HCT116 (cell line): ENCODE data around the gene STAP2. TPM values are rescaled to one million over a fixed set of nuclear protein-coding genes. Genes with fewer than 3 reads are reported as not detected.
A peak's percentile ranks its signal among the peaks of the same experiment; 100 is the strongest.

Experiments used
- ATAC-seq: fragments of 200-7000 bp; cut with Tn5 transposase; 2 replicates; pipeline ENCODE4 v1.9.1; 2020; ENCODE audit warnings: mild to moderate bottlenecking, moderate library complexity
- BruUV-seq: library from RNA; stranded (reverse); fragments of 400-500 nt; replicated peaks from 2 replicates; lab custom pipeline; 2021; lab: Mats Ljungman, UMichigan
- CTCF ChIA-PET: fragments of 300-600 bp; sonication (Branson Sonifier 250); formaldehyde crosslinking; loops from one replicate; lab custom pipeline; 2021; ENCODE audit warnings: antibody characterized with exemption; lab: Charles Lee
- POLR2A ChIA-PET: fragments of 300-600, 350-600 bp; sonication (Branson Sonifier 250); formaldehyde crosslinking; loops from one replicate; lab custom pipeline; 2021; ENCODE audit warnings: antibody characterized with exemption; lab: Charles Lee
- RAD21 ChIA-PET, 2 experiments: fragments of 300-600 bp; sonication (Branson Sonifier 250); formaldehyde crosslinking; loops; one replicate each; lab custom pipeline; 2023; ENCODE audit warnings: low total read pairs in 2 of 2; ENCODE audit not compliant: uncharacterized antibody in 2 of 2, unreplicated experiment in 2 of 2, low non-redundant PET in 1 of 2; lab: Charles Lee
- DNase-seq: peaks from one replicate; pipeline ENCODE4 v3.0.0-alpha.2; 2010; ENCODE audit warnings: low read depth, low spot score
- H2AFZ ChIP-seq: fragments of 200-600 bp; shearing (Covaris generic), sonication (generic); 2 replicates; pipeline ENCODE4 v1.6.1; 2017; ENCODE audit warnings: low read depth, mixed run types, mixed read lengths, antibody characterized with exemption, low read length; ENCODE audit not compliant: poor library complexity, severe bottlenecking
- H3K27ac ChIP-seq: 2 replicates; pipeline ENCODE4 v1.5.1; 2012; ENCODE audit warnings: low read depth, low read length
- H3K27me3 ChIP-seq: fragments of 200-600 bp; sonication (generic); 2 replicates; pipeline ENCODE4 v1.6.1; 2016; ENCODE audit warnings: mixed run types, low read length, mixed read lengths; ENCODE audit not compliant: insufficient read depth
- H3K36me3 ChIP-seq, 2 experiments: fragments of 200-500 bp in 1 of 2; fragments of 200-600 bp in 1 of 2; sonication (Bioruptor generic) in 1 of 2; sonication (generic) in 1 of 2; 2 replicates each; pipeline versions ENCODE4 v1.5.1 to v1.6.1; 2014 to 2016; ENCODE audit warnings: low read length in 2 of 2, inconsistent platforms in 1 of 2, mixed read lengths in 1 of 2, mixed run types in 1 of 2; ENCODE audit not compliant: insufficient read depth in 2 of 2, control insufficient read depth in 1 of 2
- H3K4me1 ChIP-seq, 2 experiments: fragments of 200-600 bp in 1 of 2; sonication (generic) in 1 of 2; 2 replicates each; pipeline versions ENCODE4 v1.5.1 to v1.6.1; 2012 to 2017; ENCODE audit warnings: low read length in 2 of 2, inconsistent platforms in 1 of 2, mild to moderate bottlenecking in 1 of 2, mixed read lengths in 1 of 2, mixed run types in 1 of 2, moderate library complexity in 1 of 2; ENCODE audit not compliant: insufficient read depth in 2 of 2, control insufficient read depth in 1 of 2
- H3K4me2 ChIP-seq: fragments of 200-600 bp; sonication (generic); 2 replicates; pipeline ENCODE4 v1.6.1; 2017; ENCODE audit warnings: mixed run types, low read length, mixed read lengths
- H3K4me3 ChIP-seq, 2 experiments: fragments of 200-600 bp in 1 of 2; sonication (generic) in 1 of 2; replicated peaks in 1 of 2; 2 replicates each; pipeline ENCODE4 v1.5.1; 2011 to 2016; ENCODE audit warnings: low read length in 2 of 2, control low read depth in 1 of 2, low read depth in 1 of 2, mild to moderate bottlenecking in 1 of 2, mixed read lengths in 1 of 2, mixed run types in 1 of 2
- H3K79me2 ChIP-seq: fragments of 200-600 bp; sonication (generic); 2 replicates; pipeline ENCODE4 v1.6.1; 2017; ENCODE audit warnings: mild to moderate bottlenecking, mixed run types, low read length, moderate library complexity, mixed read lengths; ENCODE audit not compliant: insufficient read depth
- H3K9ac ChIP-seq: fragments of 200-600 bp; sonication (generic); 2 replicates; pipeline ENCODE4 v1.6.1; 2016; ENCODE audit warnings: low read length, mixed read lengths
- H3K9me2 ChIP-seq: fragments of 200-600 bp; sonication (generic), shearing (Covaris generic); 2 replicates; pipeline ENCODE4 v1.6.1; 2017; ENCODE audit warnings: mixed run types, mild to moderate bottlenecking, moderate library complexity; ENCODE audit not compliant: insufficient read depth
- H3K9me3 ChIP-seq, 2 experiments: fragments of 200-500 bp in 1 of 2; fragments of 200-600 bp in 1 of 2; sonication (Bioruptor generic) in 1 of 2; sonication (generic) in 1 of 2; 2 replicates each; pipeline ENCODE4 v1.6.1; 2014 to 2017; ENCODE audit warnings: low read length in 2 of 2, mixed read lengths in 2 of 2, inconsistent platforms in 1 of 2, low read depth in 1 of 2, mild to moderate bottlenecking in 1 of 2, mixed run types in 1 of 2, moderate library complexity in 1 of 2; ENCODE audit not compliant: control insufficient read depth in 1 of 2, insufficient read depth in 1 of 2
- H4K20me1 ChIP-seq: fragments of 200-600 bp; sonication (generic), shearing (Covaris generic); 2 replicates; pipeline ENCODE4 v1.6.1; 2017; ENCODE audit warnings: mixed run types, mild to moderate bottlenecking, moderate library complexity; ENCODE audit not compliant: insufficient read depth
- ATF3 ChIP-seq: IDR thresholded peaks from 2 replicates; pipeline ENCODE4 v1.6.1; 2012
- CBX3 ChIP-seq: IDR thresholded peaks from 2 replicates; pipeline ENCODE4 v1.6.1; 2012; ENCODE audit warnings: low read depth
- CEBPB ChIP-seq: IDR thresholded peaks from 2 replicates; pipeline ENCODE4 v1.6.1; 2012; ENCODE audit warnings: low read depth
- CTCF ChIP-seq, 3 experiments: fragments of 200-600 bp in 1 of 3; sonication (generic) in 1 of 3; IDR thresholded peaks in 2 of 3; conservative IDR thresholded peaks in 1 of 3; 2 replicates each; pipeline ENCODE4 v1.5.1; 2012 to 2017; ENCODE audit warnings: low read depth in 2 of 3, low read length in 2 of 3, antibody characterized with exemption in 1 of 3, borderline replicate concordance in 1 of 3, control low read depth in 1 of 3, mild to moderate bottlenecking in 1 of 3, mixed read lengths in 1 of 3, mixed run types in 1 of 3, moderate library complexity in 1 of 3; ENCODE audit not compliant: insufficient read depth in 1 of 3
- EGR1 ChIP-seq: IDR thresholded peaks from 2 replicates; pipeline ENCODE4 v1.6.1; 2012; ENCODE audit warnings: low read depth
- ELF1 ChIP-seq: IDR thresholded peaks from 2 replicates; pipeline ENCODE4 v1.6.1; 2012; ENCODE audit warnings: low read depth, borderline replicate concordance
- EZH2phosphoT487 ChIP-seq: fragments of 200-600 bp; IDR thresholded peaks from 2 replicates; pipeline ENCODE4 v1.6.1; 2018; ENCODE audit warnings: antibody characterized with exemption, borderline replicate concordance
- FOSL1 ChIP-seq: IDR thresholded peaks from 2 replicates; pipeline ENCODE4 v1.6.1; 2012; ENCODE audit warnings: low read depth
- JUND ChIP-seq: IDR thresholded peaks from 2 replicates; pipeline ENCODE4 v1.6.1; 2012
- MAX ChIP-seq: IDR thresholded peaks from 2 replicates; pipeline ENCODE4 v1.6.1; 2012
- POLR2A ChIP-seq: IDR thresholded peaks from 2 replicates; pipeline ENCODE4 v1.7.0; 2011; ENCODE audit warnings: borderline replicate concordance; ENCODE audit not compliant: insufficient read depth, insufficient read length; ENCODE audit errors: extremely low read depth
- POLR2AphosphoS5 ChIP-seq: IDR thresholded peaks from 2 replicates; pipeline ENCODE4 v1.6.1; 2011; ENCODE audit warnings: mild to moderate bottlenecking, low read depth, low read length, moderate library complexity
- REST ChIP-seq: IDR thresholded peaks from 2 replicates; pipeline ENCODE4 v1.6.1; 2012; ENCODE audit warnings: low read depth
- SIN3A ChIP-seq: IDR thresholded peaks from 2 replicates; pipeline ENCODE4 v1.6.1; 2012; ENCODE audit warnings: low read depth
- SP1 ChIP-seq: IDR thresholded peaks from 2 replicates; pipeline ENCODE4 v1.6.1; 2012; ENCODE audit warnings: low read depth
- TCF7L2 ChIP-seq: IDR thresholded peaks from 2 replicates; pipeline ENCODE4 v1.7.0; 2011; ENCODE audit warnings: borderline replicate concordance, inconsistent platforms; ENCODE audit not compliant: insufficient read depth, insufficient read length; ENCODE audit errors: extremely low read depth
- YY1 ChIP-seq: IDR thresholded peaks from 2 replicates; pipeline ENCODE4 v1.6.1; 2011; ENCODE audit warnings: low read length, low read depth, moderate library complexity, mild to moderate bottlenecking; ENCODE audit not compliant: insufficient replicate concordance; ENCODE audit errors: extremely low read depth
- ZNF274 ChIP-seq: fragments of 200-500 bp; sonication (Bioruptor generic); IDR thresholded peaks from 2 replicates; pipeline ENCODE4 v1.6.1; 2014; ENCODE audit warnings: mild to moderate bottlenecking, low read depth, low read length, inconsistent platforms
- intact Hi-C: fragments of 100-400 bp; cut with micrococcal nuclease; formaldehyde crosslinking; loops from 2 replicates; pipeline ENCODE4 v1.10.0; 2022
- total RNA-seq: library from RNA; stranded (reverse); gene quantifications from one replicate; pipeline ENCODE4 v1.2.1, GENCODE V29; 2021; ENCODE audit not compliant: unreplicated experiment

Gene STAP2
- total RNA-seq, 1 experiment from 2014 or later = 2.1 TPM

- no peak for TF ChIP-seq ELF1
- TF ChIP-seq CBX3 = no peak
- TF ChIP-seq ATF3 = no peak
- TF ChIP-seq REST = no peak
- TF ChIP-seq ZNF274 = no peak
These were observed 654 bp downstream of the STAP2 start (continued) for GRCh38 chr19:4337906-4338440.

- Histone ChIP-seq H3K9ac (no peak overlapping the region), H3K27me3 (no peaks in the 10 kb centered on the region), H3K4me1 (no peaks in the 10 kb centered on the region), H4K20me1 (no peaks in the 10 kb centered on the region), H3K9me2 (no peaks in the 10 kb centered on the region), H3K9me3 (no peaks in the 10 kb centered on the region)
- BruUV-seq = TSS peak; percentile 23
- intact Hi-C loops = no loop called here
- CTCF ChIA-PET = no interaction called here
- TF ChIP-seq CEBPB = no peak
- TF ChIP-seq POLR2AphosphoS5 = no peak
- TF ChIP-seq TCF7L2 = no peak
- no peak for TF ChIP-seq FOSL1
- no peak for TF ChIP-seq CTCF (IDR thresholded peaks at IDR 0.05 in 2 of 3, conservative IDR thresholded peaks at IDR 0.05 in 1 of 3; ENCODE audit: borderline replicate concordance in 1 of 3, insufficient read depth in 1 of 3, low read depth in 2 of 3, low read length in 2 of 3)
- TF ChIP-seq SIN3A = no peak
- no peak for TF ChIP-seq EZH2phosphoT487
- no peak for TF ChIP-seq MAX
- TF ChIP-seq YY1 = no peak
- TF ChIP-seq ZNF274 = no peak
- no peak for TF ChIP-seq SP1
- TF ChIP-seq POLR2A = no peak
- TF ChIP-seq JUND = no peak
- no peak for TF ChIP-seq EGR1
- TF ChIP-seq, all 23 proteins: peak for 0
- ATAC-seq (no peak), DNase-seq (no peak)
- H2AFZ ChIP-seq = no peak overlapping the region
- no peak overlapping the region for H3K4me2 ChIP-seq
- no peak overlapping the region for H3K27ac ChIP-seq
- ChIA-PET RAD21 (no interaction called here), POLR2A (no interaction called here)
- H3K4me3 ChIP-seq = no peak overlapping the region
- H3K79me2 ChIP-seq = no peaks in the 10 kb centered on the region
- no peaks in the 10 kb centered on the region for H3K36me3 ChIP-seq
These were observed 3.6 kb downstream of the STAP2 start for GRCh38 chr19:4334929-4335570.
